ENCODE results near the gene ARL14EPL. TPM values are rescaled to one million over a fixed set of nuclear protein-coding genes. Genes with fewer than 3 reads are reported as not detected.

ARL14EPL gene
- total RNA-seq, 1 donor from 2014 or later, result 0.25 TPM

GRCh38 chr5:116013207-116013785, 19.0 kb upstream of the ARL14EPL start:
- Mint-ChIP-seq H3K27ac (no peak overlapping the region), H3K27me3 (ENCODE audit: low read depth) (peaks cover 10% of the 10 kb centered on the region), H3K4me3 (no peak overlapping the region), H3K36me3 (no peaks in the 10 kb centered on the region), H3K9me3 (no peaks in the 10 kb centered on the region), H3K4me1 (no peaks in the 10 kb centered on the region)
- no peak for DNase-seq (ENCODE audit: low spot score in 2 of 2, unreplicated experiment in 2 of 2)
- TF ChIP-seq CTCF (IDR thresholded peaks at IDR 0.05; ENCODE audit: unreplicated experiment), result no peak

- Mint-ChIP-seq H3K4me3 (no peak overlapping the region), H3K27me3 (ENCODE audit: low read depth) (peaks cover 7% of the 10 kb centered on the region), H3K36me3 (no peaks in the 10 kb centered on the region), H3K27ac (no peak overlapping the region), H3K4me1 (no peaks in the 10 kb centered on the region), H3K9me3 (no peaks in the 10 kb centered on the region)
- no peak for TF ChIP-seq CTCF (IDR thresholded peaks at IDR 0.05; ENCODE audit: unreplicated experiment)
- no peak for DNase-seq (ENCODE audit: low spot score in 2 of 2, unreplicated experiment in 2 of 2)
Measured at GRCh38 chr5:116013936-116014335, 18.3 kb upstream of the ARL14EPL start.

- no peak overlapping the region for H3K4me3 Mint-ChIP-seq
- no peak for TF ChIP-seq CTCF (IDR thresholded peaks at IDR 0.05; ENCODE audit: unreplicated experiment)
- DNase-seq (ENCODE audit: low spot score in 2 of 2, unreplicated experiment in 2 of 2), result no peak
- H3K9me3 Mint-ChIP-seq, result no peaks in the 10 kb centered on the region
- H3K27me3 Mint-ChIP-seq (ENCODE audit: low read depth), result peaks cover 6% of the 10 kb centered on the region
- no peaks in the 10 kb centered on the region for H3K36me3 Mint-ChIP-seq
- H3K27ac Mint-ChIP-seq, result no peak overlapping the region
- H3K4me1 Mint-ChIP-seq, result no peaks in the 10 kb centered on the region
Measured at GRCh38 chr5:116023619-116024018, 8.7 kb upstream of the ARL14EPL start.

GRCh38 chr5:116025866-116026265, 6.4 kb upstream of the ARL14EPL start:
- no peak for DNase-seq (ENCODE audit: low spot score in 2 of 2, unreplicated experiment in 2 of 2)
- H3K4me3 Mint-ChIP-seq, result no peak overlapping the region
- no peaks in the 10 kb centered on the region for H3K36me3 Mint-ChIP-seq
- no peak overlapping the region for H3K27ac Mint-ChIP-seq
- no peak for TF ChIP-seq CTCF (IDR thresholded peaks at IDR 0.05; ENCODE audit: unreplicated experiment)
- no peaks in the 10 kb centered on the region for H3K4me1 Mint-ChIP-seq
- H3K9me3 Mint-ChIP-seq, result no peaks in the 10 kb centered on the region
- H3K27me3 Mint-ChIP-seq (ENCODE audit: low read depth), result peaks cover 9% of the 10 kb centered on the region

GRCh38 chr5:116032991-116033390, 719 bp downstream of the ARL14EPL start:
- peaks cover 7% of the 10 kb centered on the region for H3K27me3 Mint-ChIP-seq (ENCODE audit: low read depth)
- TF ChIP-seq CTCF (IDR thresholded peaks at IDR 0.05; ENCODE audit: unreplicated experiment), result no peak
- no peak overlapping the region for H3K4me3 Mint-ChIP-seq
- H3K9me3 Mint-ChIP-seq, result no peaks in the 10 kb centered on the region
- H3K27ac Mint-ChIP-seq, result no peak overlapping the region
- H3K4me1 Mint-ChIP-seq, result peaks cover 3% of the 10 kb centered on the region
- DNase-seq (ENCODE audit: low spot score in 2 of 2, unreplicated experiment in 2 of 2), result no peak
- no peaks in the 10 kb centered on the region for H3K36me3 Mint-ChIP-seq

GRCh38 chr5:116035123-116035522, 2.9 kb downstream of the ARL14EPL start:
- no peak for TF ChIP-seq CTCF (IDR thresholded peaks at IDR 0.05; ENCODE audit: unreplicated experiment)
- DNase-seq (ENCODE audit: low spot score in 2 of 2, unreplicated experiment in 2 of 2), result no peak
- Mint-ChIP-seq H3K4me3 (no peak overlapping the region), H3K27me3 (ENCODE audit: low read depth) (peaks cover 4% of the 10 kb centered on the region), H3K27ac (no peak overlapping the region), H3K4me1 (peaks cover 3% of the 10 kb centered on the region), H3K9me3 (no peaks in the 10 kb centered on the region), H3K36me3 (no peaks in the 10 kb centered on the region)

Data from mesothelial cell of epicardium (in vitro differentiated cells).